Hematopoietic multipotent progenitor cell (in vitro differentiated cells): ENCODE results near the gene SRPX. TPM values are rescaled to one million over a fixed set of nuclear protein-coding genes. Genes with fewer than 3 reads are reported as not detected.

Experiments used
- DNase-seq, 3 donors: peaks; one replicate each; pipeline ENCODE4 v3.0.0-alpha.2; 2011 to 2015; ENCODE audit warnings: low read depth in 2 of 3, low spot score in 2 of 3
- total RNA-seq: library from RNA; depleted of rRNA; stranded (reverse); fragments of >200 nt; gene quantifications from one replicate; pipeline ENCODE4 v1.2.3, GENCODE V29; 2012

Gene SRPX, protein sequence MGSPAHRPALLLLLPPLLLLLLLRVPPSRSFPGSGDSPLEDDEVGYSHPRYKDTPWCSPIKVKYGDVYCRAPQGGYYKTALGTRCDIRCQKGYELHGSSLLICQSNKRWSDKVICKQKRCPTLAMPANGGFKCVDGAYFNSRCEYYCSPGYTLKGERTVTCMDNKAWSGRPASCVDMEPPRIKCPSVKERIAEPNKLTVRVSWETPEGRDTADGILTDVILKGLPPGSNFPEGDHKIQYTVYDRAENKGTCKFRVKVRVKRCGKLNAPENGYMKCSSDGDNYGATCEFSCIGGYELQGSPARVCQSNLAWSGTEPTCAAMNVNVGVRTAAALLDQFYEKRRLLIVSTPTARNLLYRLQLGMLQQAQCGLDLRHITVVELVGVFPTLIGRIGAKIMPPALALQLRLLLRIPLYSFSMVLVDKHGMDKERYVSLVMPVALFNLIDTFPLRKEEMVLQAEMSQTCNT
- total RNA-seq, result under 0.01 TPM

GRCh38 chrX:38220415-38221390, at the start of gene SRPX:
TSS of gene SRPX (minus strand) at chrX:38220871. CDS start at chrX:38220792, 79 bp downstream.
- DNase-seq, result peak in 2 of 3 donors; percentile 32 to 57

DNA sequence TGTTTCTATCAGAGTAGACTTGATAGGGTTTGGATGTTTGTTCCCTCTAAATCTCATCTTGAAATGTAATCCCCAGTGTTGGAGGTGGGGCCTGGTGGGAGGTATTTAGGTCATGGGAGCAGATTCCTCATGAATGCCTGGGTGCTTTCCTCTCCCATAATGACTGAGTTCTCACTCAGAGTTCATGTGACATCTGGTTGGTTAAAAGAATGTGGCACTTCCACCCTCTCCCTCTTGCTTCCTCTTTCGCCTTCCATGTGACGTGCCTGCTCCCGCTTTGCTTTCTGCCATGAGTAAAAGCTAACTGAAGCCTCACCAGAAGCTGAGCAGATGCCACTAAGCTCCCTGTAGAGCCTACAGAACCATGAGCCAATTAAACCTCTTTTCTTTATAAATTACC, 47.3 kb upstream of the SRPX start:
- no peak for DNase-seq

DNA sequence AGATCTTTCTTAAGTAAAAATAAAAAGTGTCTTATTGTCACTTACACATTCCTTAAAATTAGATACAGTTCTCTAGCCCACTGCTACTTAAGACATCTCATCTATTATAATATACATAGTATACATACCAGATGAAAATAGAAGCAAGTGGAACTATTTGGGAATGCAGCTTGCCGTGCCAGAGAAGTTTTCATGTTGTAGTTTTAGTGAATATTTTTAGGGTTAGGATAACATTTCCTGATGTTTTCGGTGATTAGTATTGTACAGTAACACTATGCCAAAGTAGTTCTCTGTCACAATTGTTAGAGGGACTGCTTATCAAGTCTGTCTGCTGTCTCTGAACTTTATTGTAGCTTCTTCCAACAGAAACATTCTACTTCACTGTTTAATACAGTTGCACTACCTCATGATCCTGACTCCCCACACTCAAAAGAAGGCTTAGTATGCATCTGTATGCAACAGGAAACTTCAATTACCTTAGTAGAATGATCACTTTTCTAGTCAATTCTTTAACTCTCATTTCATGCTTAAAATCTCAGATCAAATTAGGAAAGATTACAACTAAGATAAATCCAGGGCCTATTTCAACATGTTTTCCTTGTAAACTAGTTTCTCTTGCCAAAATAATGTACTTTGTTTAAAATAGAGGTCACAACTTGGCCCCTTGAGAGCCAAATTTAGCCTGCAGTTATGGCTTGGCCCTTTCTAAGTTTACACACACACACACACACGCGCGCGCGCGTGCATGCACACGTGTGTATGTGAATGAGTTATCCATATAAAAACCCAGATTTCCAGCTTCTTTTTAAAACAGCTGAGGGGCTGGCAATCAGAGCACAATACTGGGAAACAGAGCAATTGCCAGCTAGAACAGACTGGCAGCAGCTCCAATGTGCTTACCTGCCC, 42.3 kb upstream of the SRPX start:
- no peak for DNase-seq

GRCh38 chrX:38260231-38260630, 39.6 kb upstream of the SRPX start:
- DNase-seq, result no peak

- no peak for DNase-seq
Observed at GRCh38 chrX:38256019-38256418, 35.3 kb upstream of the SRPX start.

DNA sequence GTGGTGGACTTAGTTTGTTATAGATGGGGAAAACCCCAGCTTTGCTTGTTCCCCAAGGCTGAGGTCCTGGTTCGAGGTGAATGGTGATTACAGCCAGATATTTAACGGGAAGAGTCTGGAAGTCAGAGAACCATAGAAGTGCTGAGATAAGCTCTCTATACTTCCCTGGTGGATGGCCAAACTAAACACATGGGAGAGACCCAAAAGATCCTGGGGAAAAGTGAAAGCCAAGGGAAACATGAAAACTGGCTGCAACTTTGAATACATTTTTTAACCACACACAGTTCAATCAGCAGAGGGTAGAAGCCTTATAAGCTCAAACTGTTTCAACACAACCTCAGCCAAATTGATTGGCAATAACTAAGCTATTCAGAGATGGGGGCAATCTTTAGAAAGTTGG, 29.3 kb upstream of the SRPX start:
- DNase-seq, result no peak

- DNase-seq, result no peak
Observed at GRCh38 chrX:38247051-38247450, 26.4 kb upstream of the SRPX start.

GRCh38 chrX:38240541-38240940, 19.9 kb upstream of the SRPX start:
- no peak for DNase-seq

DNA sequence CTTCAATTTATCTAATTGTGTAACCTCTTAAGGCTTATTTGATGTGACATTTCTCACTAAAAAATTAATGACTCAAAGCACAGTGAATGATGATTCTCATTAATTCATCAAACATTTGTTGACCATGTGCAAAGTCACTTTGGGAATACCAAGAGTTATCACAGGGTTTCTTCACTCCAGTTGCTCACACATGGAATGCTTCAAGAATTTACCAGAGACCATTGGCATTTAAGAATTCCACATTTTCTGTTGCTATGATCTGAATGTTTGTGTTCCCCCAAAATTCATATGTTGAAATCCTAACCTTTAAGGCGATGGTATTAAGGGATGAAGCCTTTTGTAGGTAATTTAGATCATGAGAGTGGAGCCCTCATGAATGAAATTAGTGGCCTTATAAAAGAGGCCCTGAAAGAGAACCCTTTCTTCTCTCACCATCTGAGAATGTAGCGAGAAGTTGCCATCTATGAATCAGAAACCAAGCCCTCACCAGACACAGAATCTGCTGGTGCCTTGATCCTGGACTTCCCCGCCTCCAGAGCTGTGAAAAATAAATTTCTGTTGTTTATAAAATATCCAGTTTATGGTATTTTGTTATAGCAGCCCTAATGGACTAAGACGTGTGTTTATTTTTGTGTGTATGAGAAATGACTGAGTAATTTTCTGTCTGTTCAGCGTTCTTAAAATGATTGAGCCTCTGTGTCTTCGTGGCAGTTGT, 16.4 kb upstream of the SRPX start:
- DNase-seq, result no peak

- DNase-seq, result no peak
Observed at GRCh38 chrX:38233891-38234667, 13.4 kb upstream of the SRPX start.

DNA sequence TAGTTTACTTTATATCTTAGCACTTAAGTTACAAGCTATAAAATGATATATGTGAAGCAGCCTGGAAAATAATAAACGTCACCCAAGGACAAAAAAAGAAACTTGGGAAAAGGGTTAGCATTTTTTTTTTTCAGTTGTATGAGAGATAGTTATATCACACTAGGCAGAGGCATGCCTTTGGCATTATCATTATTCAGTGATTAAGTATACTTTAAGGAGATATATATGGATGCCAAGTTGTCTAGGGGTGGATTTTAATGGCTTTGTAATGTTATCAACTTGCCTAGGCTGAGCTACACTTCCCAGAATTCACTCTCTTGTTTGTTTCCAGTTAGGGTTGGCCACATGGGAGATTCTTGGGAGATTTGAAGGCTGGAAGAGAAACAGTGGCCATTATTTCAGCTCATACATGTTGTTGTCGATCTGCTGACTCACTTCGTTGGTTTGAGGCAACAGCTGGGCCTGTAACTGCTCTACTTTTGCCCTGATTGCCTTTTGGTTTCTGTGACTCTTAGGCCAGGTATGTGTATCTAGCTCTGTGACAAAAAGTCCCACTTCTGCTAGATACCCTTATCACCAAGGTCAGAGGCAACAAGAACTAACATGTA, 11.5 kb upstream of the SRPX start:
- no peak for DNase-seq

- DNase-seq, result no peak
Observed at GRCh38 chrX:38225093-38225492, 4.4 kb upstream of the SRPX start.

GRCh38 chrX:38224160-38224559, 3.5 kb upstream of the SRPX start:
- DNase-seq, result no peak

DNA sequence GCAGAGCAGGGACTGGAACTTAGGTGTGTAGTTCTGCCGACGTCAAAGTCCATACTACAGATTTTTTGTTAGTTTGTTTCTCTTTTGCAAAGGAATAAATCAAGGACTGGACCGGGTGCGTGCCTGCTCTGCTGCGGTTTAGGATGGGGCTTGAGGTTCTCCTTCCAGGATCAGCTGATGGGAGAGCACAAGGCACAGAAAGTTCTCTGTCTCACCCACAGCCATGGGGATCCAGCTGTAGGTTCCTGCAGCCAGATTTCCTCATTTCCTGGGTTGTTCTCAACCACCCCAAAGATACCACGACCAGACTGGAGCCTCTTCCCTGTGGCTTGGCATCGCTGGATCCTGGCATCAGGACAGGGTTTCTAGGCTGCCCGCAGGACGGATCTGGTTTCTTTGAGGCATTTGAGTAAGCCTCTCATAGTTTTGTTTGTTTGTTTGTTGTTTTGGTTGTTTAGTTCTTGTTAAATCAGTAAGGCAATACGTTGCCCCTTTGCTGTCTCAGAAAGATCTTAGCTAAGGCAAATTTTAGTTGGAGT, 789 bp upstream of the SRPX start:
- no peak for DNase-seq

DNA sequence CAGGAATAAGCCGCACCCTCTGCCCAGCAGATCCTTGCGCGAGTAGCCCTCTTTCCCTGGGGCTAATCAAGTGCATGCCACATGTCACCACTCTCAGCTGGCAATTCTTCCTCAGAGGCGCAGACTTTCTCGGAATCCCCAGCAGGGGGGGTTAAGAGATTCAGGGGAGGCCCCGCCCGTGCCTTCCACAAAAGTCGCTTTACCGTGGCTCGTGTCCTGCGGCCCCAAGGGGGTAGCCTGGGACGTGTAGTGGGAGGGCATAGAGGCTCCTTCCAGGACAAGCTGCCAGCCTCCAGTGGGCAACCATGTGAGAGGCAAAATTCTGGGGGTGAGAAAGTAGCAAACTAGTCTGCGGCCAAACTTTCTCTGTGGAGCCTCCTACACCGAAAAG, 652 bp downstream of the SRPX start:
- DNase-seq, result peak in 1 of 3 donors; percentile 53

GRCh38 chrX:38216642-38217041, 4.0 kb downstream of the SRPX start:
- no peak for DNase-seq

- DNase-seq, result no peak
Observed at GRCh38 chrX:38214551-38215531, 5.8 kb downstream of the SRPX start.
